ENCODE results near the gene ITIH4. TPM values are rescaled to one million over a fixed set of nuclear protein-coding genes. Genes with fewer than 3 reads are reported as not detected.

The ITIH4 gene
- total and polyA plus RNA-seq, 5 donors, result 3.4 to 5.7 (median 5.0) TPM

DNA sequence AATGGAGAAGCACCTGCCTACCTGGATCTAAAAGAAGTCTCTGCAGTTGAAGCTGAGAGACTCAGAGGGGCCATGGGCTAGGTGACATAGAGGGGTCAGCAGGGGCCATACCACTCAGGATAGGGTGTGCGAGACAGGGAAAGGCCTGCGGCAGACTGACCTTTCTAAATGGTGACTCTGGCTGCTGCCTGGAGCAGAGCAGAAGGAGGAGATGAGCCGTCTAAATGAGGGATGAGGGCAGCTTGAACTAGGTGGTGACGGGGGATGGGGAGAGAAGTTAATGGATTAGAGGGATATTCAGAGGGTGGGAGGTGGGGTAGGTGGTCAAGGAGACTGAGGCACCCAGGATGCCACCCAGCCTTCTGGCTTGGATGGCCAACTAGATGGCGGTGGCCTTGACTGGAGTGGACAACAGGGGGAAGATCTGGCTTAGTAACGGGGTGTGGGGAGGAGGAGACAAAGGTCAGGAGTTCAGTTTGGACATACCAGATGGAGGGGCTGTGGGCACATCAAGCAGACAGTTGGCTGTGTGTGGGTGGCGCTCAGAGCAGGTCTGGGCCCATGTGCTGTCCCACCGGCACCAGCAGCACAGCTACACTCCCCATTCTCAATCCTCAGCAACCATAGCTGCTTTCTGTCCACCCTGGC is 56.3 kb downstream of the ITIH4 start:
- intact Hi-C loops (cut with DNase I), result no loop called here

DNA sequence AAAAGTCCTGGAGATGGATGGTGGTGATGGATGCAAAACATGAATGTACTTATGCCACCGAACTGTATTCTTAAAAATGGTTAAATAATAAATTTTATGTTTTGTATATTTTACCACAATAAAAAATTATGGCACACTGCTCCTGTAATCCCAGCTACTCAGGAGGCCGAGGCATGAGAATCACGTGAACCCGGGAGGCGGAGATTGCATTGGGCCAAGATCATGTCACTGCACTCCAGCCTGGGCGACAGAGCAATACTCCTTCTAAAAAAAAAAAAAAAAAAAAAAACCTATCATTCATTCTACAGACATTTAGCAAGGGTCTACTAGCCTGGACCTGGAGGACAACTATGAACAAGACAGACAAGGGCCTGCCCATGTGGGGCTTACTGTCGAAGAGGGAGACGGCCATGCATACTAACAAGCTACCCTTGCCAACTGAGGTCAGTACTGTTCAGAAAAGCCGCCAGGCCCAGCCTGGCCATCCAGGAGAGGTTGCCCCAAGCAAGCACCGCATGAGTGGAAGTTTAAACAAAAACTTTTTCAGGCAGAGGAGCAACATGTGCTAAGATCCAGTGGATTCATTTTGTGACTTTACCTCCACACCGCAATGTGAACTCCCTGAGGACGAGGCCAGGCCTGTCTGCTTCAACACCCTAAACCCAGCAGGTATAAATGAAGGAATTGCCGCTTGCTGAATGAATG is 57.0 kb downstream of the ITIH4 start:
- Histone ChIP-seq H3K4me3 (ENCODE audit: low read length) (no peak overlapping the region), H3K4me1 (ENCODE audit: control insufficient read depth, insufficient read depth, low read length) (no peaks in the 10 kb centered on the region), H3K27me3 (ENCODE audit: control insufficient read depth, insufficient read depth) (no peaks in the 10 kb centered on the region), H3K27ac (ENCODE audit: low read length) (no peak overlapping the region), H3K9me3 (ENCODE audit: control insufficient read depth, low read length) (no peaks in the 10 kb centered on the region)
- no peak for DNase-seq
- no peak for ATAC-seq
- WGBS, result 94% methylated on average over 13 of the region's 13 CpGs
- intact Hi-C loops (cut with DNase I), result no loop called here

More for the DNA sequence above, 56.3 kb downstream of the ITIH4 start:
- no peak overlapping the region for H3K27ac ChIP-seq (ENCODE audit: low read length)
- no peak for DNase-seq
- ATAC-seq, result no peak
- H3K9me3 ChIP-seq (ENCODE audit: control insufficient read depth, low read length), result no peaks in the 10 kb centered on the region
- H3K4me1 ChIP-seq (ENCODE audit: control insufficient read depth, insufficient read depth, low read length), result no peaks in the 10 kb centered on the region
- 73% methylated on average over 8 of the region's 8 CpGs for WGBS
- H3K27me3 ChIP-seq (ENCODE audit: control insufficient read depth, insufficient read depth), result no peaks in the 10 kb centered on the region
- H3K4me3 ChIP-seq (ENCODE audit: low read length), result no peak overlapping the region

DNA sequence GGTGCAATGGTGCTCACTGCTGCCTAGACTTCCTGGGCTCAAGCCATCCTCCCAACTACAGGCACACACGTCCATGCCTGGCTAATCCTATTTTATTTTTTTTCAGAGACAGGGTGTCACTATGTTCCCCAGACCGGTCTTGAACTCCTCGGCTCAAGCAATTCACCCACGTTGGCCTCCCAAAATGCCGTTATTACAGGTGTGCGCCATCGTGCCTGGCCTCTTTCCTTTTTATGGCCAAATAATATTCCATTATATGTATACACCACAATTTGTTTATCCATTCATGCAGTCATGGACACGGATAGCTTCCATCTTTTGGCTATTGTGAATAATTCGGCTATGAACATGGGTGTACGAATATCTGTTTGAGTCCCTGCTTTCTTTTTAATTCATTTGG is 58.8 kb downstream of the ITIH4 start:
- ATAC-seq, result no peak
- no peaks in the 10 kb centered on the region for H3K9me3 ChIP-seq (ENCODE audit: control insufficient read depth, low read length)
- no peak for DNase-seq
- H3K4me3 ChIP-seq (ENCODE audit: low read length), result peak overlapping the region; percentile 98
- no peak overlapping the region for H3K27ac ChIP-seq (ENCODE audit: low read length)
- H3K4me1 ChIP-seq (ENCODE audit: control insufficient read depth, insufficient read depth, low read length), result no peaks in the 10 kb centered on the region
- 91% methylated on average over 10 of the region's 10 CpGs for WGBS
- intact Hi-C loops (cut with DNase I), result no loop called here
- H3K27me3 ChIP-seq (ENCODE audit: control insufficient read depth, insufficient read depth), result no peaks in the 10 kb centered on the region

GRCh38 chr3:52771334-52771681 is 59.2 kb downstream of the ITIH4 start:
- 62% methylated on average over 5 of the region's 5 CpGs for WGBS

DNA sequence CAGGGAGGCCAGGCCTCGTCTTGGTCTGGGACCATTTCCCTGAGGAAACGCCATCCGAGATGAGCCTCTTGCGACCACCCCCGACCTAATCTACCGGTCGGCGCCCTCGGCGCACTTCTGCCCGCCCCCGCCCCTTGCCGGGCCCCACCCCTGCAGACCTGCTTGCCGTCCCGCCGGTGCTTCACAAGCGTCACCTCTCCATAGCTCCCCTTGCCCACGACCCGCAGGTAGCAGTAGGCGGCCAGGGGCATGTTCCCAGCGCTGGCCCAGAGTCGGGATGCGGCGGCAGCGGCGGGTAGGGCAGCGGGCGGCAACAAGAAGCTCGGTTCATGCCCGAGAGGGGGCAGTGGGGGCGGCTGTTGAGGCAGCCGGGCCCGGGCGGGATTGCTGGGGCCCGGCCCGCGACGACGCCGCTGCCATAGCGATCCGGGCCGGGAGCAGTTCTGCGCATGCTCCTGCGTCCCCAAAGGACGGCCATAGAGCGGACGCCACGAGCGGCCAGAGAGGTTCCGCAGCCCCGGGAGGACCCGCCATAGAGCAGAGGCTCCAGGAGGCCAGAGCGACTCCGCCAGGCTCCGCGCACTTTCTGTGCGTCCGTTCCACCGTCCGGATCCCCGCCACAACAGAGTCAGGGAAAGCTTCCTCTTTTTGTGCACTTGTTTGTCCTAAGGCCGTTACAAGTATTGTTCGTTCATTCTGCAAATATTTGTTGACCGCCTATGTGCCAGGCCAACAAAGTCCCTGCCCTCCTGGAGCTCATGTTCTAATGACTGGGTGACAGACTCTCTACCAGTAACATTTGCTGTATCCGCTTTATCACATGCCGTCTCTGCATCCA is 59.8 kb downstream of the ITIH4 start, which contains the start of gene NEK4:
Gene NEK4, minus strand, starts transcription at position 445 of the 838 bp plus-strand sequence. Its CDS starts 194 bp downstream, at position 251.
- WGBS, result under 1% methylated on average over 67 of the region's 67 CpGs
- ATAC-seq (peak; percentile 99), DNase-seq (peak; percentile 96 to 98 (median 98))
- Histone ChIP-seq H3K27me3 (ENCODE audit: control insufficient read depth, insufficient read depth) (no peaks in the 10 kb centered on the region), H3K4me3 (ENCODE audit: low read length) (peak within 1 kb of the TSS; percentile 98), H3K4me1 (ENCODE audit: control insufficient read depth, insufficient read depth, low read length) (no peaks in the 10 kb centered on the region), H3K9me3 (ENCODE audit: control insufficient read depth, low read length) (no peaks in the 10 kb centered on the region), H3K27ac (ENCODE audit: low read length) (peak within 1 kb of the TSS; percentile 94)
- intact Hi-C loops (cut with DNase I), result no loop called here

More at GRCh38 chr3:52771334-52771681, 59.2 kb downstream of the ITIH4 start:
- peak overlapping the region; percentile 98 for H3K4me3 ChIP-seq (ENCODE audit: low read length)
- DNase-seq (no peak), ATAC-seq (peak; percentile 6 to 15)
- H3K9me3 ChIP-seq (ENCODE audit: control insufficient read depth, low read length), result no peaks in the 10 kb centered on the region
- H3K27ac ChIP-seq (ENCODE audit: low read length), result peak overlapping the region; percentile 94
- no peaks in the 10 kb centered on the region for H3K4me1 ChIP-seq (ENCODE audit: control insufficient read depth, insufficient read depth, low read length)
- intact Hi-C loops (cut with DNase I), result no loop called here
- H3K27me3 ChIP-seq (ENCODE audit: control insufficient read depth, insufficient read depth), result no peaks in the 10 kb centered on the region

GRCh38 chr3:52769786-52770455 is 60.6 kb downstream of the ITIH4 start:
- no peak for DNase-seq
- no peaks in the 10 kb centered on the region for H3K4me1 ChIP-seq (ENCODE audit: control insufficient read depth, insufficient read depth, low read length)

DNA sequence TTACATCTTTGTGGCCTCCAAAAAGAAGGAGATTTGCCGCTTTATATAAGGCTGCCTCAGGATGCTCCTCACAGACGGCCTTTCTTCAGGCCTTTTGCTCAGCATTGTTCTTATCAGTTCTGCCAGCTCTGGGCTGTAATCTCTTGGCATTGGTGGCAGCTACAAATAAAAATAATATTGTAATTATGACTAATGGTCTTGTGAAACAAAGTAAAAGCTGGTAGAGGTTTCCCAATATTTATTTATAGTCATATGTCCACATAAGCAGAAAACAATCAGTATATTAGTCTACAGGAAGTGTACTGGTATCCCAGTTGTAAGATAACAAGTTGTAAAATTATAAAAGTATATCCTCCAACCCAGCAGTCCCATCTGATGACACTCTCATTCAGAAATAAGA is 67.0 kb downstream of the ITIH4 start:
- 73% methylated on average over 2 of the region's 2 CpGs for WGBS
- ATAC-seq (peak; percentile 41 to 57), DNase-seq (no peak)
- Histone ChIP-seq H3K27ac (ENCODE audit: low read length) (no peak overlapping the region), H3K27me3 (ENCODE audit: control insufficient read depth, insufficient read depth) (no peaks in the 10 kb centered on the region), H3K4me1 (ENCODE audit: control insufficient read depth, insufficient read depth, low read length) (peaks cover 1% of the 10 kb centered on the region), H3K9me3 (ENCODE audit: control insufficient read depth, low read length) (no peaks in the 10 kb centered on the region), H3K4me3 (ENCODE audit: low read length) (no peak overlapping the region)
- intact Hi-C loops (cut with DNase I), result no loop called here

More at GRCh38 chr3:52769786-52770455, 60.6 kb downstream of the ITIH4 start:
- no peak for ATAC-seq
- intact Hi-C loops (cut with DNase I), result no loop called here
- Histone ChIP-seq H3K9me3 (ENCODE audit: control insufficient read depth, low read length) (no peaks in the 10 kb centered on the region), H3K27me3 (ENCODE audit: control insufficient read depth, insufficient read depth) (no peaks in the 10 kb centered on the region), H3K27ac (ENCODE audit: low read length) (no peak overlapping the region), H3K4me3 (ENCODE audit: low read length) (peak overlapping the region; percentile 98)
- 16% methylated on average over 13 of the region's 13 CpGs for WGBS

Small RNAs within 50 kb of the gene (microRNA-seq; reads per million reads assigned to microRNA genes)
- gene MIR8064, result 0 reads per million in 2 donors

Other genes with a start within 250 kb of the ITIH4 start
- gene PBRM1, start 144.8 kb downstream of the ITIH4 start, total RNA-seq, result 10 to 100 TPM; 51.4 to 56.8 (median 55.6) TPM
- gene PBRM1, start 144.8 kb downstream of the ITIH4 start, polyA plus RNA-seq, result 10.0 TPM
- 10 to 100 TPM; 25.2 to 43.9 (median 29.1) TPM for gene GNL3, start 144.6 kb downstream of the ITIH4 start, total RNA-seq
- 27.7 TPM for gene GNL3, start 144.6 kb downstream of the ITIH4 start, polyA plus RNA-seq
- 10 to 100 TPM; 35.6 to 41.8 (median 41.0) TPM for gene GLT8D1, start 124.9 kb downstream of the ITIH4 start, total RNA-seq
- 32.9 TPM for gene GLT8D1, start 124.9 kb downstream of the ITIH4 start, polyA plus RNA-seq
- 10 to 100 TPM; 78.9 to 81.8 (median 79.9) TPM for gene SPCS1, start 124.6 kb downstream of the ITIH4 start, total RNA-seq
- 132 TPM for gene SPCS1, start 124.6 kb downstream of the ITIH4 start, polyA plus RNA-seq
- gene NEK4, start 59.7 kb downstream of the ITIH4 start, total RNA-seq, result 10 to 100 TPM; 16.4 to 18.2 (median 17.5) TPM
- 4.5 TPM for gene NEK4, start 59.7 kb downstream of the ITIH4 start, polyA plus RNA-seq
- not detected for gene ITIH1, start 53.1 kb downstream of the ITIH4 start, total RNA-seq
- gene ITIH1, start 53.1 kb downstream of the ITIH4 start, polyA plus RNA-seq, result 0.18 TPM
- 1 to 10 TPM in 1 of 4 donors, under 1 TPM in 3; 0.21 to 1.8 (median 0.53) TPM for gene ITIH3, start 35.9 kb downstream of the ITIH4 start, total RNA-seq
- gene ITIH3, start 35.9 kb downstream of the ITIH4 start, polyA plus RNA-seq, result 0.43 TPM
- gene MUSTN1, start 4.3 kb upstream of the ITIH4 start, total RNA-seq, result 10 to 100 TPM; 12.7 to 48.6 (median 41.4) TPM
- gene MUSTN1, start 4.3 kb upstream of the ITIH4 start, polyA plus RNA-seq, result 152 TPM
- gene STIMATE, start 66.9 kb upstream of the ITIH4 start, total RNA-seq, result 1 to 10 TPM; 6.6 to 9.3 (median 8.0) TPM
- gene STIMATE, start 66.9 kb upstream of the ITIH4 start, polyA plus RNA-seq, result 4.3 TPM
- gene SFMBT1, start 215.4 kb upstream of the ITIH4 start, total RNA-seq, result 10 to 100 TPM; 12.3 to 19.3 (median 16.0) TPM
- 3.8 TPM for gene SFMBT1, start 215.4 kb upstream of the ITIH4 start, polyA plus RNA-seq